K562 (cell line): ENCODE measurements around the gene JPT1. TPM values are rescaled to one million over a fixed set of nuclear protein-coding genes. Genes with fewer than 3 reads are reported as not detected.
A peak's percentile ranks its signal among the peaks of the same experiment; 100 is the strongest.

Experiments used
- ARHGAP35 ChIP-seq: fragments of 450-650 bp; IDR thresholded peaks from 2 replicates; pipeline ENCODE4 v1.6.1; 2018; ENCODE audit not compliant: partially characterized antibody
- CEBPG ChIP-seq, 3 experiments: fragments of 200-800 bp in 1 of 3; sonication (Bioruptor generic) in 1 of 3; sonication (generic) in 1 of 3; formaldehyde crosslinking in 1 of 3; IDR thresholded peaks in 2 of 3; conservative IDR thresholded peaks in 1 of 3; 2 replicates each; pipeline versions ENCODE4 v1.6.1 to v1.8.0; 2016 to 2022; ENCODE audit warnings: missing compliant biosample characterization in 2 of 3, missing genetic modification characterization in 2 of 3, mild to moderate bottlenecking in 1 of 3, missing genetic modification reagents in 1 of 3
- DIDO1 ChIP-seq: fragments of 450-650 bp; IDR thresholded peaks from 2 replicates; pipeline ENCODE4 v1.6.1; 2016; ENCODE audit warnings: low read depth, missing biosample characterization, missing genetic modification characterization
- ELF2 ChIP-seq: fragments of 250-450 bp; sonication (Bioruptor Pico); IDR thresholded peaks from 2 replicates; pipeline ENCODE4 v1.5.0; 2021; ENCODE audit warnings: mild to moderate bottlenecking
- EP400 ChIP-seq: fragments of 450-650 bp; IDR thresholded peaks from 2 replicates; pipeline ENCODE4 v1.6.1; 2017; ENCODE audit warnings: antibody characterized with exemption, mild to moderate bottlenecking, moderate library complexity
- FOXM1 ChIP-seq, 2 experiments: fragments of 450-650 bp in 1 of 2; sonication (generic) in 1 of 2; formaldehyde crosslinking in 1 of 2; IDR thresholded peaks; 2 replicates each; pipeline versions ENCODE4 v1.6.1 to v1.9.0; 2017 to 2022; ENCODE audit warnings: low read depth in 2 of 2, mild to moderate bottlenecking in 2 of 2, missing genetic modification reagents in 1 of 2, moderate library complexity in 1 of 2
- GABPB2 ChIP-seq: fragments of 250-450 bp; sonication (Bioruptor Pico); conservative IDR thresholded peaks from 2 replicates; pipeline ENCODE4 v1.5.1; 2021; ENCODE audit warnings: mild to moderate bottlenecking
- HNRNPK ChIP-seq: fragments of 200-400 bp; formaldehyde crosslinking; IDR thresholded peaks from one replicate; pipeline ENCODE4 v1.6.1; 2018; ENCODE audit warnings: mild to moderate bottlenecking, low read depth, low read length; ENCODE audit not compliant: poor library complexity, severe bottlenecking
- KLF1 ChIP-seq: fragments of 450-650 bp; IDR thresholded peaks from 2 replicates; pipeline ENCODE4 v1.6.1; 2016; ENCODE audit warnings: missing genetic modification characterization, missing compliant biosample characterization
- MAFG ChIP-seq: fragments of 450-650 bp; conservative IDR thresholded peaks from 2 replicates; pipeline ENCODE4 v1.6.1; 2016; ENCODE audit warnings: missing genetic modification characterization, missing compliant biosample characterization
- MTA3 ChIP-seq: fragments of 450-650 bp; formaldehyde crosslinking; IDR thresholded peaks from 2 replicates; pipeline ENCODE4 v1.6.1; 2017; ENCODE audit warnings: mild to moderate bottlenecking, borderline replicate concordance
- MYBL2 ChIP-seq, 2 experiments: fragments of 450-650 bp in 1 of 2; sonication (generic) in 1 of 2; formaldehyde crosslinking in 1 of 2; IDR thresholded peaks; 2 replicates each; pipeline versions ENCODE4 v1.6.1 to v1.8.1; 2017 to 2022; ENCODE audit warnings: borderline replicate concordance in 1 of 2, inconsistent platforms in 1 of 2, low read depth in 1 of 2, mild to moderate bottlenecking in 1 of 2, missing genetic modification reagents in 1 of 2, moderate library complexity in 1 of 2
- OTX1 ChIP-seq: fragments of 450-650 bp; formaldehyde crosslinking; IDR thresholded peaks from 2 replicates; pipeline ENCODE4 v1.4.0; 2022; ENCODE audit warnings: mild to moderate bottlenecking
- PHB ChIP-seq: fragments of 250-450 bp; sonication (Bioruptor Pico); IDR thresholded peaks from 2 replicates; pipeline ENCODE4 v1.5.0; 2021
- TCFL5 ChIP-seq: fragments of 250-450 bp; sonication (Bioruptor Pico); conservative IDR thresholded peaks from 2 replicates; pipeline ENCODE4 v1.6.1; 2021; ENCODE audit warnings: mild to moderate bottlenecking, moderate library complexity, matching md5 sums
- ZFP30 ChIP-seq: fragments of 250-450 bp; sonication (Bioruptor Pico); IDR thresholded peaks from 2 replicates; pipeline ENCODE4 v1.8.0; 2022; ENCODE audit warnings: moderate library complexity, mild to moderate bottlenecking, inconsistent platforms, borderline replicate concordance
- ZNF143 ChIP-seq: sonication (generic); formaldehyde crosslinking; IDR thresholded peaks from 2 replicates; pipeline ENCODE4 v1.9.0; 2022; ENCODE audit warnings: mild to moderate bottlenecking, missing genetic modification reagents
- ZNF146 ChIP-seq: IDR thresholded peaks from one replicate; pipeline ENCODE4 v1.6.1; 2018; ENCODE audit warnings: missing compliant biosample characterization; ENCODE audit not compliant: unreplicated experiment
- ZNF311 ChIP-seq: fragments of 250-450 bp; sonication (Bioruptor Pico); IDR thresholded peaks from 2 replicates; pipeline ENCODE4 v1.4.0; 2020; ENCODE audit warnings: mild to moderate bottlenecking, moderate library complexity
- ZNF583 ChIP-seq: fragments of 250-450 bp; sonication (Bioruptor Pico); IDR thresholded peaks from 2 replicates; pipeline ENCODE4 v1.4.0; 2020
- ZNF717 ChIP-seq: fragments of 250-450 bp; sonication (Bioruptor Pico); IDR thresholded peaks from 2 replicates; pipeline ENCODE4 v1.5.0; 2021
- polyA plus RNA-seq, 8 experiments: library from polyadenylated mRNA; depleted of rRNA in 4 of 8; stranded (reverse) in 5 of 8; unstranded in 3 of 8; fragments of >200 nt; fragmentation: Nextera tagmentation in 2 of 8; fragmentation: Illumina TruSeq in 1 of 8; extraction: Ambion mirVana in 2 of 8; extraction: Trizol in 1 of 8; gene quantifications; 2 replicates each; pipeline versions ENCODE4 v1.2.1 to v1.2.3, GENCODE V29; 2011 to 2014; ENCODE audit warnings: inconsistent platforms in 1 of 8, missing spikeins in 1 of 8
- total RNA-seq, 7 experiments: library from RNA; depleted of rRNA in 6 of 7; stranded (reverse); fragments of >200 nt in 6 of 7; fragmentation: Illumina TruSeq in 2 of 7; extraction: Trizol in 2 of 7; gene quantifications; 2 replicates each; pipeline versions ENCODE4 v1.2.1 to v1.2.3, GENCODE V29; 2011 to 2021; ENCODE audit warnings: low replicate concordance in 1 of 7
- TF ChIP-seq, protein P1 (sequence below), 3 experiments: fragments of 200-800 bp in 1 of 3; sonication (Bioruptor generic) in 1 of 3; sonication (generic) in 1 of 3; formaldehyde crosslinking in 1 of 3; IDR thresholded peaks; 2 replicates each; pipeline versions ENCODE4 v1.6.1 to v1.8.0; 2016 to 2022; ENCODE audit warnings: mild to moderate bottlenecking in 2 of 3, missing compliant biosample characterization in 2 of 3, missing genetic modification characterization in 2 of 3, missing genetic modification reagents in 1 of 3
- TF ChIP-seq, protein P2 (sequence below): sonication (generic); formaldehyde crosslinking; IDR thresholded peaks from 2 replicates; pipeline ENCODE4 v1.9.0; 2022; ENCODE audit warnings: mild to moderate bottlenecking, missing genetic modification reagents
- TF ChIP-seq, protein P3 (sequence below): fragments of 250-450 bp; sonication (Bioruptor Pico); IDR thresholded peaks from 2 replicates; pipeline ENCODE4 v1.8.0; 2021; ENCODE audit warnings: borderline replicate concordance, mild to moderate bottlenecking, moderate library complexity; ENCODE audit not compliant: poor library complexity, severe bottlenecking

Gene JPT1
- total and polyA plus RNA-seq, 9 of the 15 experiments (the other 6 are each of a cell fraction or from before 2014, with no cell fraction given), result 56.7 to 292 (median 144) TPM

DNA sequence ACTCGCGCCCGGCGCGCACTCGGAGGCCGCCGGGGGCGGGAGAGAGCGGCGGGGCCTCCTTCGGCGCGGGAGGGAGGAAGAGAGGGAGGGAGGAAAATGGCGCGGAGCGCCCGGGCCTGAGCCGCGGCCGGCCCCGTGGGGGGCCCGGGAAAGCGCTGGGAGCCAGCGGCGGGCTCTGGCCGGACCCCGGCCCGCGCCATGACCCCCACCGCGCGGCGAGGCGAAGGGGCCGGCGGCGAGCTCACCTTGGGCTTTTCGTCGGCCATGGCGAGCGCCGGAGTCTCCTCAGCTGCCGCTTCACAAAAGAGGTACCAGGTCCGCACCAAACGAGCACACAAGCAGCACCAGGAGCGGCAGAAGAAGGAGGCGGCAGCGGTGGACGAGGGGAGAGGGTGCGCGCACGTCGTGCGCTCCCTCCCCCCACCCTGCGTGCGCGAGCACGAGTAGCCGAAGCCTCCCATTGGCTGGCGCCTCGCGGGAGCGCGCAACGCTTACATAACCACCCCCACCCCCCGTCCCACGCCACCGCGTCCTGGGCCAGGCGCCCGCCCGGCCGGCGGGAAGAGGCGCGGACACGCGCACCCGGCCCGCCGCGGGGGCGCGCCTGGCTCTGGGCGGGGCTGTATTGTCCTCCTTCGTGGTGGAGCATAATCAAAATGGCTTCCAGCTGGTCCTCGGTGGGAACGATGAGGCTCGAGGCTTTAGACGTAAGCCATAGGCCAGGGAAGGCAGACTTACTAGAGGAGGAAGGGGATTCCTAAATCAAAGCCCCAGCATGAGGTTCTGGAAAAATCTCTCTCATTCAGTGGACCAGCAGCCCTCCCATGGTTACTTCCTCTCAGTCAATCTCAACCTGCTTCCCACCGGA, 28.5 kb upstream of the JPT1 start, which contains the start of gene SUMO2 (continued):
- TF ChIP-seq GABPB2 (no peak), FOXM1 (IDR thresholded peaks at IDR 0.05; ENCODE audit: low read depth) (no peak), FOXM1 (CRISPR knock-in tag; IDR thresholded peaks at IDR 0.05; ENCODE audit: low read depth) (no peak), ZNF311 (CRISPR knock-in tag) (peak; percentile 81), MAFG (tag) (no peak), ZNF143 (no peak), OTX1 (CRISPR knock-in tag) (no peak), MTA3 (no peak), TCFL5 (CRISPR knock-in tag) (peak; percentile 77; the same call in 1 of the 2 replicates), MYBL2 (IDR thresholded peaks at IDR 0.05; ENCODE audit: low read depth) (no peak), MYBL2 (CRISPR knock-in tag; IDR thresholded peaks at IDR 0.05; ENCODE audit: borderline replicate concordance) (no peak), PHB (CRISPR knock-in tag) (no peak), ZNF717 (CRISPR knock-in tag) (no peak), DIDO1 (no peak), ZNF146 (CRISPR knock-in tag) (no peak), CEBPG (CRISPR knock-in tag; IDR thresholded peaks at IDR 0.05) (0 out of 2 replicates have a peak, but pooled peaks have one; percentile 29), CEBPG (tag; conservative IDR thresholded peaks at IDR 0.05 in 1 of 2, IDR thresholded peaks at IDR 0.05 in 1 of 2) (no peak; a peak in 1 of 4 replicates), ZNF583 (CRISPR knock-in tag) (peak; percentile 74), ARHGAP35 (no peak), EP400 (peak; percentile 32), HNRNPK (no peak), ELF2 (no peak), ZFP30 (CRISPR knock-in tag) (no peak), KLF1 (0 out of 2 replicates have a peak, but pooled peaks have one; percentile 45)
- TF ChIP-seq, protein P1, sequence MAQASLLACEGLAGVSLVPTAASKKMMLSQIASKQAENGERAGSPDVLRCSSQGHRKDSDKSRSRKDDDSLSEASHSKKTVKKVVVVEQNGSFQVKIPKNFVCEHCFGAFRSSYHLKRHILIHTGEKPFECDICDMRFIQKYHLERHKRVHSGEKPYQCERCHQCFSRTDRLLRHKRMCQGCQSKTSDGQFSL (CRISPR knock-in tag; IDR thresholded peaks at IDR 0.05), result peak; percentile 88
- TF ChIP-seq, protein P1 (tag; IDR thresholded peaks at IDR 0.05), result peak; percentile 74 to 76; a peak in 2 of 4 replicates
- TF ChIP-seq, protein P2, sequence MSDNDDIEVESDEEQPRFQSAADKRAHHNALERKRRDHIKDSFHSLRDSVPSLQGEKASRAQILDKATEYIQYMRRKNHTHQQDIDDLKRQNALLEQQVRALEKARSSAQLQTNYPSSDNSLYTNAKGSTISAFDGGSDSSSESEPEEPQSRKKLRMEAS (CRISPR knock-in tag), result peak; percentile 41; the same call in 1 of the 2 replicates
- TF ChIP-seq, protein P3, sequence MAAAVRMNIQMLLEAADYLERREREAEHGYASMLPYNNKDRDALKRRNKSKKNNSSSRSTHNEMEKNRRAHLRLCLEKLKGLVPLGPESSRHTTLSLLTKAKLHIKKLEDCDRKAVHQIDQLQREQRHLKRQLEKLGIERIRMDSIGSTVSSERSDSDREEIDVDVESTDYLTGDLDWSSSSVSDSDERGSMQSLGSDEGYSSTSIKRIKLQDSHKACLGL, result no peak
